Mesenchymal stem cell (in vitro differentiated cells and primary cell): ENCODE data around the gene ASTN2.

ENCODE experiments used
- DNase-seq: peaks from one replicate; pipeline ENCODE4 v3.0.0-alpha.2; 2013
- H2AFZ ChIP-seq: one replicate; pipeline ENCODE4 v1.6.1; 2013; ENCODE audit warnings: low read depth, mild to moderate bottlenecking, control low read depth, inconsistent platforms, low read length, moderate library complexity
- H2AK5ac ChIP-seq: 2 replicates; pipeline ENCODE4 v1.6.1; 2013; ENCODE audit warnings: low read length, moderate library complexity, mild to moderate bottlenecking, inconsistent platforms; ENCODE audit not compliant: severe bottlenecking
- H2BK120ac ChIP-seq: one replicate; pipeline ENCODE4 v1.6.1; 2013; ENCODE audit warnings: low read depth, mild to moderate bottlenecking, inconsistent platforms, low read length, moderate library complexity
- H2BK12ac ChIP-seq, 2 experiments: one replicate each; pipeline ENCODE4 v1.6.1; 2013; ENCODE audit warnings: inconsistent platforms in 2 of 2, low read length in 2 of 2, mild to moderate bottlenecking in 2 of 2, moderate library complexity in 2 of 2, control low read depth in 1 of 2
- H2BK15ac ChIP-seq: one replicate; pipeline ENCODE4 v1.6.1; 2013; ENCODE audit warnings: mild to moderate bottlenecking, low read depth, inconsistent platforms; ENCODE audit not compliant: poor library complexity, severe bottlenecking
- H2BK5ac ChIP-seq: 2 replicates; pipeline ENCODE4 v1.6.1; 2013; ENCODE audit warnings: low read depth, mild to moderate bottlenecking, low read length, control low read depth, inconsistent platforms; ENCODE audit not compliant: poor library complexity, severe bottlenecking
- H3K14ac ChIP-seq, 2 experiments: one replicate each; pipeline ENCODE4 v1.6.1; 2013; ENCODE audit warnings: inconsistent platforms in 2 of 2, low read length in 2 of 2, control low read depth in 1 of 2, mild to moderate bottlenecking in 1 of 2, moderate library complexity in 1 of 2
- H3K18ac ChIP-seq, 2 experiments: one replicate each; pipeline ENCODE4 v1.6.1; 2013; ENCODE audit warnings: inconsistent platforms in 2 of 2, low read length in 2 of 2, control low read depth in 1 of 2, low read depth in 1 of 2, mild to moderate bottlenecking in 1 of 2
- H3K23ac ChIP-seq, 2 experiments: one replicate each; pipeline ENCODE4 v1.6.1; 2013; ENCODE audit warnings: inconsistent platforms in 2 of 2, low read length in 2 of 2, mild to moderate bottlenecking in 2 of 2, moderate library complexity in 2 of 2, control low read depth in 1 of 2
- H3K27ac ChIP-seq: 2 replicates; pipeline ENCODE4 v1.5.1; 2013; ENCODE audit warnings: mild to moderate bottlenecking, moderate library complexity, low read length, control low read depth, inconsistent platforms; ENCODE audit not compliant: poor library complexity, severe bottlenecking
- H3K27me3 ChIP-seq, 2 experiments: 2 replicates each; pipeline versions ENCODE4 v1.6.1 to v1.7.0; 2013; ENCODE audit warnings: low read length in 2 of 2, mild to moderate bottlenecking in 2 of 2, moderate library complexity in 2 of 2, control low read depth in 1 of 2, inconsistent platforms in 1 of 2; ENCODE audit not compliant: control insufficient read depth in 1 of 2, insufficient read depth in 1 of 2
- H3K36me3 ChIP-seq, 2 experiments: 2 replicates each; pipeline versions ENCODE4 v1.6.1 to v1.7.0; 2013; ENCODE audit warnings: low read length in 2 of 2, control low read depth in 1 of 2, inconsistent platforms in 1 of 2, low read depth in 1 of 2, mild to moderate bottlenecking in 1 of 2; ENCODE audit not compliant: insufficient read depth in 2 of 2, control insufficient read depth in 1 of 2
- H3K4ac ChIP-seq, 2 experiments: one replicate each; pipeline ENCODE4 v1.6.1; 2013; ENCODE audit warnings: inconsistent platforms in 2 of 2, low read length in 2 of 2, mild to moderate bottlenecking in 2 of 2, moderate library complexity in 2 of 2, control low read depth in 1 of 2, low read depth in 1 of 2
- H3K4me1 ChIP-seq: 2 replicates; pipeline ENCODE4 v1.6.1; 2013; ENCODE audit warnings: low read depth, low read length, control low read depth; ENCODE audit not compliant: control insufficient read depth, insufficient read depth
- H3K4me2 ChIP-seq: 2 replicates; pipeline ENCODE4 v1.6.1; 2013; ENCODE audit warnings: low read length, mild to moderate bottlenecking, inconsistent platforms; ENCODE audit not compliant: poor library complexity, severe bottlenecking
- H3K4me3 ChIP-seq, 2 experiments: 2 replicates each; pipeline versions ENCODE4 v1.5.1 to v1.7.0; 2013; ENCODE audit warnings: low read length in 2 of 2, mild to moderate bottlenecking in 2 of 2, control low read depth in 1 of 2, low read depth in 1 of 2; ENCODE audit not compliant: insufficient read depth in 1 of 2
- H3K79me1 ChIP-seq: replicated peaks from 2 replicates; pipeline ENCODE4 v1.6.1; 2013; ENCODE audit warnings: mild to moderate bottlenecking, control low read depth, low read length, inconsistent platforms; ENCODE audit not compliant: poor library complexity, severe bottlenecking
- H3K9ac ChIP-seq: 2 replicates; pipeline ENCODE4 v1.7.0; 2013; ENCODE audit warnings: mild to moderate bottlenecking, low read length, moderate library complexity
- H3K9me3 ChIP-seq: 2 replicates; pipeline ENCODE4 v1.7.0; 2013; ENCODE audit warnings: mild to moderate bottlenecking, low read length; ENCODE audit not compliant: control insufficient read depth
- H4K8ac ChIP-seq: one replicate; pipeline ENCODE4 v1.6.1; 2013; ENCODE audit warnings: inconsistent platforms, mild to moderate bottlenecking, low read length, moderate library complexity
- H4K91ac ChIP-seq: one replicate; pipeline ENCODE4 v1.6.1; 2013; ENCODE audit warnings: mild to moderate bottlenecking, low read length, inconsistent platforms
- WGBS: methylation state at CpG from one replicate; pipeline ENCODE4 v1.1.7; 2013; ENCODE audit warnings: mixed read lengths; 5-methylcytosine and 5-hydroxymethylcytosine counted together

The ASTN2 gene

GRCh38 chr9:116641292-116642059 lies 773.4 kb downstream of the ASTN2 start:
- Histone ChIP-seq H2AFZ (no peak overlapping the region), H4K91ac (no peak overlapping the region), H3K14ac (no peak overlapping the region), H3K4me3 (no peak overlapping the region), H3K36me3 (no peaks in the 10 kb centered on the region), H2BK120ac (no peak overlapping the region), H3K4ac (no peak overlapping the region), H2BK12ac (no peak overlapping the region), H3K79me1 (no peaks in the 10 kb centered on the region), H3K18ac (no peak overlapping the region), H2BK5ac (no peak overlapping the region), H3K27me3 (no peaks in the 10 kb centered on the region), H3K9ac (no peak overlapping the region), H4K8ac (no peak overlapping the region), H3K23ac (no peak overlapping the region), H2BK15ac (no peak overlapping the region), H3K4me2 (no peak overlapping the region), H3K4me1 (peaks cover 3% of the 10 kb centered on the region), H3K9me3 (peaks cover 7% of the 10 kb centered on the region), H3K27ac (no peak overlapping the region), H2AK5ac (no peak overlapping the region)
- 82% methylated on average over 1 of the region's 2 CpGs for WGBS
- no peak for DNase-seq

DNA sequence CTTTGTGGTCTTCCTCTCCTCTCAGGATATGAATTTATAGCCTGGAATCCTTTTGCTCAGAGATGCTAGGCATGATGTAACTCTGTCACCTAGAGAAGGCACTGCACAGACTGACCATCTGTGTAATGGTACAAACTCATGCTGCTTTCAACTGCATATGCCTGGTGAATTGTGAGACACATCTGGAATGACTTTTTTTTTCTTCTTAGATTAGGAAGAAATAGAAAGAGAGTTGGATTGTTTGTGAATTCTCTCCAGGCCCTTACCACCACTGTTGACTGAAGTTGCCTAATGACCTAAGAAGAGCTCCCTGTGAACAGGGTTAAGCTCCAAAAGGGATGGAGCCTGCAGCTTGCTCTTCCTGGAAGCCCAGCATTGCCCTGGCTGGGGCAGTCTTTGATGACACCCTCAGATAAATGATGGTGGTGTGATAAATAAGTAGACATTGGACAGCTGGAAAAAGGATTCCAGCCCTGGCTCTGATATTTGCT lies 775.6 kb downstream of the ASTN2 start:
- H4K91ac ChIP-seq = no peak overlapping the region
- no peaks in the 10 kb centered on the region for H3K36me3 ChIP-seq
- peaks cover 3% of the 10 kb centered on the region for H3K4me1 ChIP-seq
- H3K9me3 ChIP-seq = peaks cover 7% of the 10 kb centered on the region
- no peak overlapping the region for H3K23ac ChIP-seq
- H3K18ac ChIP-seq = no peak overlapping the region
- H3K79me1 ChIP-seq = no peaks in the 10 kb centered on the region
- no peak overlapping the region for H3K4ac ChIP-seq
- DNase-seq = peak; percentile 34
- H3K4me3 ChIP-seq = no peak overlapping the region
- H3K14ac ChIP-seq = no peak overlapping the region
- H3K27ac ChIP-seq = no peak overlapping the region
- H2BK12ac ChIP-seq = no peak overlapping the region
- no peak overlapping the region for H4K8ac ChIP-seq
- H2AFZ ChIP-seq = no peak overlapping the region
- H2BK120ac ChIP-seq = no peak overlapping the region
- no peak overlapping the region for H2BK5ac ChIP-seq
- no peak overlapping the region for H2BK15ac ChIP-seq
- H2AK5ac ChIP-seq = no peak overlapping the region
- no peak overlapping the region for H3K9ac ChIP-seq
- H3K27me3 ChIP-seq = no peaks in the 10 kb centered on the region
- peak overlapping the region; percentile 5 for H3K4me2 ChIP-seq

GRCh38 chr9:116635908-116636307 lies 778.9 kb downstream of the ASTN2 start:
- no peak overlapping the region for H3K4ac ChIP-seq
- no peak overlapping the region for H3K23ac ChIP-seq
- H4K91ac ChIP-seq = no peak overlapping the region
- H3K14ac ChIP-seq = no peak overlapping the region
- no peak overlapping the region for H3K4me2 ChIP-seq
- no peak overlapping the region for H2BK15ac ChIP-seq
- H3K27ac ChIP-seq = no peak overlapping the region
- H2AK5ac ChIP-seq = no peak overlapping the region
- no peak for DNase-seq
- H2BK5ac ChIP-seq = no peak overlapping the region
- no peak overlapping the region for H2AFZ ChIP-seq
- H3K4me3 ChIP-seq = no peak overlapping the region
- H3K36me3 ChIP-seq = no peaks in the 10 kb centered on the region
- H3K18ac ChIP-seq = no peak overlapping the region
- H2BK12ac ChIP-seq = no peak overlapping the region
- H2BK120ac ChIP-seq = no peak overlapping the region
- no peak overlapping the region for H4K8ac ChIP-seq
- peaks cover 7% of the 10 kb centered on the region for H3K9me3 ChIP-seq
- H3K79me1 ChIP-seq = no peaks in the 10 kb centered on the region
- H3K9ac ChIP-seq = no peak overlapping the region
- H3K27me3 ChIP-seq = no peaks in the 10 kb centered on the region
- 85% methylated on average over 1 of the region's 2 CpGs for WGBS
- H3K4me1 ChIP-seq = peaks cover 2% of the 10 kb centered on the region

GRCh38 chr9:116632990-116633838 lies 781.6 kb downstream of the ASTN2 start:
- no peak overlapping the region for H2BK12ac ChIP-seq
- H3K9me3 ChIP-seq = peaks cover 7% of the 10 kb centered on the region
- no peak overlapping the region for H3K27ac ChIP-seq
- no peak overlapping the region for H3K4me2 ChIP-seq
- H4K8ac ChIP-seq = no peak overlapping the region
- H2AK5ac ChIP-seq = no peak overlapping the region
- no peaks in the 10 kb centered on the region for H3K79me1 ChIP-seq
- 63% methylated on average over 4 of the region's 6 CpGs for WGBS
- no peak overlapping the region for H3K4ac ChIP-seq
- peaks cover 0 to under 1% of the 10 kb centered on the region in 2 experiments for H3K27me3 ChIP-seq
- H3K4me1 ChIP-seq = no peaks in the 10 kb centered on the region
- no peak overlapping the region for H2BK120ac ChIP-seq
- peak overlapping the region; percentile 14 for H3K9ac ChIP-seq
- peak; percentile 78 for DNase-seq
- no peak overlapping the region for H3K23ac ChIP-seq
- H2BK5ac ChIP-seq = no peak overlapping the region
- H3K18ac ChIP-seq = no peak overlapping the region
- H4K91ac ChIP-seq = no peak overlapping the region
- no peak overlapping the region for H2AFZ ChIP-seq
- no peak overlapping the region for H2BK15ac ChIP-seq
- H3K36me3 ChIP-seq = no peaks in the 10 kb centered on the region
- no peak overlapping the region for H3K14ac ChIP-seq
- H3K4me3 ChIP-seq = peak overlapping the region in 1 of 2 experiments; percentile 18
